ELF-1 (cell line): ENCODE data around the gene PMFBP1.

Experiments used
- DNase-seq: peaks from one replicate; pipeline ENCODE4 v3.0.0-alpha.2; 2016; ENCODE audit warnings: low read depth, low spot score

Gene PMFBP1

DNA sequence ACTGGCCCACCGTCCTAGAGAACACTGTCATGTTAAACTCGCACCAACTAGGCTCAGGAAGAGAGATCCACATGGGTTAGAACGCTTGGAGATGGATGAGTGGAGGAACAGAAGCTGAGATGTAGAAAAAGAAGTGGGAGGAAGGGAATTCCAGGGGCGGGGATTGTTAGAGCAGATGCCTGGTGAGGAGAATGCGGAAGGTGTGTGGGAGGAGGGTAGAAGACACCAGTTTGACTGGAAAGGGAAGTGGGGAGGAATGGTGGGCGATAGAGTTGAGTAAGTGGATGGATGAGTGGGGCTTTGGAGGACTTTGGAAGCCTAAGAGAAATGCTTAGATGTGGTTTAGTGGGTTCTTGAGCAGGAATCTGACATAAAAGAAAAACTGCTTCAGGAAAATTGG lies 40.9 kb downstream of the PMFBP1 start:
- DNase-seq: peak; percentile 43

DNA sequence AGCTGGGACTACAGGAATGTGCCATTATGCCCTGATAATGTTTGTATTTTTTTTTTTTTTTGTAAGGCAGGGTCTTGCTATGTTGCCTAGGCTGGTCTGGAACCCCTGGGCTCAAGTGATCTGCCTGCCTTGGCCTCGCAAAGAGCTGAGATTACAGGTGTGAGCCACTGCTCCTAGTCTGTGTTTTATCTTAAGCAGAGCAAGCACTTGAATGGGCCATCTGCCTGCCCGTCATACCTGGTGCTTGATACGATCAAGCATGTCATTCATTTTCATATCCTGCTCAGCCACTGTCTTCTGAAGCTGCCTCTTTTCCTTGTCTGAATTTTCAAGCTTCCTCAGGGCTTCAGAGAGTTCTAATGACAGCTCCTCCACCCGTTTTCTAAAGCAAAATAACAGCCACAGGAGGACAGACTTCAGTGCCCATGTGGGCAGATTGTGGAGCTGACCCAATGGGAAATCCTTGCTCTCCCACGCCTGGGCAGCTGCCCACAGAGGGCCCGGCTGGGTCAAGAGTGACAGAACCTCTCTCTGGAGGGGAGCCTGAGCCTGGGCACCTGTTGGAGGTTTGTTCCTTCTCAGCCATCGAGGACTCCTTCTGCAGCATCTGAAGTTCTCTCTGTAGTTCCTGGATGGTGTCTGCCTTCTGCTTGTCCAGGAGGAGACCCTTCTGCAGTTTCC lies 41.8 kb downstream of the PMFBP1 start:
- no peak for DNase-seq

DNA sequence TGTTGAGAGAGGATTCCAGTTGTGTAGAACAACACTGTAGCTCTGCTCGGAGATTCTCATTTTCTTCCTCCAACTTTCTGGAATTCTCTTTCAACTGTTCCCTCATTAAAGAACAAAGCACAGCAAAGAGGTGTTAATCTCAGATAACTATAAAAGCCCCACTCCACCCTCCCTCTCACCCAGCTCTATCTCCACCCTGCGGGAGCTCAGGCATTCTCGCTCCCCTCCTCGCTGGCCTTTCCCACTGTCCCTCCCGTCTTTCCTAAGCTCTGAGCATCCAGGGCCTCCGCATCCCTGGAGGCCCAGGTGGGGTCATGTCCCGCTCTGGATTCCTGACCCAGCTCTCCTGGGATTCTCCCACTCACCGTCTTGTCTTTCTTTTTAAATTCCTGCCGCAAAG lies 43.3 kb downstream of the PMFBP1 start:
- peak; percentile 49 for DNase-seq

DNA sequence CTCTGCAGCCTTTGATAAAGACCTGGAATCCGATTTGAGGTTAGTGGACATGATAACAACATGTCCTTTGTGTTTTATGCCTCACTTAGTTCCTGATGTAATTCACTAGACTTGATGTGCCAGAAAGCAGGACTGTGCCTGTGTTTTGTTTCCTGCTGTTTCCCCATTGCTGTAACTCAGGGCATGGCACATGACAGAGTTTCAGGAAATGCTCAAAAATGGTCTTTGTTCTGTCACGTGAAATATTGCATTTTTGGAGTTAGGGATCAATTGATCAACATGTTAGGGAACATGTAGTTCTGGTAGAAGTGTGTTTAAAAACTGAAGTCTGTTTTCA lies 45.6 kb downstream of the PMFBP1 start:
- no peak for DNase-seq

DNA sequence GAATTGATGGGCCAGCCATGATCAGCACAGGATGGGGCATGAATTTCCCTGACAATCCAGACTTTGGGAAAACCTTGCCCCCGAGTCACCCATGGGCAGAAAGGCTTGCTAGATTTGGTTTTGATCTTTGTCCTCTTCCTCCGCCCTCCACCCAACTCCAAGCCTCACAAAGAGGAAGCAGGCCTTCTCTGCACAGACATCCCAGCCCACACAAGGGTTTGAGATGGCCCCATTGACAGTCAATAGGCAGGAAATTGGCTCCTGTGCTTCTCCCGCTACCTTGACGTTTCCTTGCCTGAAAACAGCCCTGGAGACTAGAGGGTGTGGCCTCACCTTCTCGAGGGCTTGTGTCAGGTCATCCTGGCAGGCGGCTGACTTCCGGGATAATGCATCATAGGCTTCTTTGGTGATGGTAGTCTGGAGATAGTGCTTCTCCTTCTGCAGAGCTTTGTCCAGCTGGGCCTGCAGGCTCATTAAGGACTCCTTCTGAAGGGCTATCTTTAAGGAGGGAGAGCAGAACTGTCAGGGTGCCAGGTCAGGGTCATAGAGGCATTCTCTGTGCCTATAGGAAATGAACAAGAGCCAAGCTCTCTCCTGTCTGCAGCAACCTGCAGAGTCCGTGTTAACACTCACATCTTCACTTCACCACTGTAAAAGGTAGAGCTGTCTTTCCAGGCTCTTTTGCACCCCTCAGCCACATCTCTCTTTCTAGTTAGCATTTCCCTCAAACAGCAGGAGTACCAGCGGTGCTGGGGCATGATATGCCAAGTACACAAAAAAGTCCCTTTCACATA lies 46.1 kb downstream of the PMFBP1 start:
- DNase-seq: no peak

DNA sequence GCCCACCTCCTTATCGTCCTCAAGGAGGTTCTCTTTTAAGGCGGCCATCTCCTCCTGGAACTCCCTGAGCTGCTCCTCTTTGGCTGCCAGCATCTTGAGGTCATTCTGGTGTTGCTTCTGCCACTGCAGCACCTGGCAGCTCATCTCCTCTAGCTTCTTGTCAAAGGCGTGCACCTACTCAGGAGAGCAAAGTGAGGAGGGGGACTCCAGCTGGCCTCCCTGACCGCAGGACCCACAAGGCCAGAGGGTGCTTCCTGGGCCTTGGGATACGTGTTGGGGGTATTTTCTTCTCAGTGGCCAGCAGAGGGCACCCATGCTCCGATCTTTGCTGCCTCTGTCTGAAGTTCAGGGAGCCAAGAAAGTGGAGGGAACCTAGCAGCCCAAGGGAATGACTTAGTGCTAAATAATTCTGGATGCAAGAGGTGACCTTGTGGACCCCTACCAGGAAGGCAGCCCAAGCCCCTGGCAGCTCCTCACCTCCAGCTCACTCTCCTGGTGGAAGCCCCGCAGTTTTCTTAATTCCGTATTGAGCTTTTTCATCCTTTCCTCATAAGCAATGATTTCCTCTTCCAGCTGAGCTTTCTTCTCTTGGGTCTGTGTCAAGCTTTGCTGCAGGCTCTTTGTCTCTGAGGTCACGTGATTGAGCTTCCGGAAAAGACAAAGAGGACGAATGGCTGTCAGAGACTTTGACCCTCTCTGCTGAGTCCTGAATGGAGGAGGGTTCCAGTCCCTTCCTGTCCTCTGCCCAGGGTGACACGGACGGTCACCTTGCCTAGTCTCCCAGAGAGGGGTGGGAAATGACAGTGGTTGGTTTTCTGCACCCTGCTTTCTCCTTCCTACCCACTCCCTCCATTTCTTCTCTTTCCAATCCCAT lies 47.0 kb downstream of the PMFBP1 start:
- peak; percentile 86 for DNase-seq

DNA sequence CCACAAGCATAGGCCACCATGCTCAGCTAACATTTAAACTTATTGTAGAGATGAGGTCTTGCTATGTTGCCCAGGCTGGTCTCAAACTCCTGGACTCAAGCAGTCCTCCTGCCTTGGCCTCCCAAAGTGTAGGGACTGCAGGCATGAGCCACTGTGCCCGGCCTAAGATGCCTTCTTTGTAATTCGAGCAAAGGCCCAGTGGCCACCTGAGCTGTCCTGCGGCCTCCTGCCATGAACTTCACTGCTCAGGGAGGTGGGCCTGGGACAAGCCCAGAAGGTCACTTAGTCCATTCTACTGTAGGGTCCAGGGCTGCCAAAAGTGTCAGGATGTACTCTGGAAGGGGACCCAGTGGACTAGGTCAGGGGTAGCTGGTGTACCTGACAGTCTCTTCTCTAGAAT lies 47.8 kb downstream of the PMFBP1 start:
- DNase-seq: no peak

DNA sequence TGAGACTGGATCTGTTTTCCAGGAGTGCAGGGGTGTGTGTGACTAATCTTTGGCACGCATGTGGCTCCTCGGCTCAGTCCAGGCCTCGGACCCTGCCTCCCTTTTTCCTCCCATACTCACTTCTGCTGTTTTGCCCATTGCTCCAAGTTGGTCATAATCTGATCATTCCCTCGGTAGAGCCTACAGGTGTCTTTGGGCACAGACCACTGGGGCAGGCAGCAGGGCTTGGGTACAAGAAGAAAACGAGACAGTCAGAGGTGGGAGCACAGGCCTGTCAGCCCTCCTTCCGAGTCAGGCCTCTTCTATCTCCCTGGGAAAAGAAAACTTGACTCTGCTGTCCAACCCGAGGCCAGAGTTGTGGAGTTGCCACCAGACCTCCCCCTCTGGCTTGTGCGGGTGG lies 48.5 kb downstream of the PMFBP1 start:
- DNase-seq: no peak

DNA sequence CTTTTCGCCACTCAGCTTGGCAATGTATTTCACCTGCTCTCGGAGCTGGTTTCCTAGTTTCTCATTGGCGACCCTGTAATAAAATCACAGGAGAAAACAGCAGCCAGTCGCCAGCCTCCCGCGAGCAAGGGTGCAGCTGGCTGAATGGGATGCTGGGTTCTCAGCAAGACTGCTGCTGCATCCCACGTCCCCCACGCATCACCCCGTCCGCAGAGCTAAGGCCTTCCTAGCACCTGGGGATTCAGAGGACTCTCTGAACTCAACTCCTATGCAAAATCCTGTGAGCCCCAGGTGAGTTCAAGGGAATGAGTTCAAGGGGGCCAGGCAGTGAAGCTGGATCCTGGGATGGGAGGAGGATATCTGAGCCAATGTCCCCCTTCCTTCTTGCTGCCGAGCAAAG lies 49.0 kb downstream of the PMFBP1 start:
- no peak for DNase-seq

DNA sequence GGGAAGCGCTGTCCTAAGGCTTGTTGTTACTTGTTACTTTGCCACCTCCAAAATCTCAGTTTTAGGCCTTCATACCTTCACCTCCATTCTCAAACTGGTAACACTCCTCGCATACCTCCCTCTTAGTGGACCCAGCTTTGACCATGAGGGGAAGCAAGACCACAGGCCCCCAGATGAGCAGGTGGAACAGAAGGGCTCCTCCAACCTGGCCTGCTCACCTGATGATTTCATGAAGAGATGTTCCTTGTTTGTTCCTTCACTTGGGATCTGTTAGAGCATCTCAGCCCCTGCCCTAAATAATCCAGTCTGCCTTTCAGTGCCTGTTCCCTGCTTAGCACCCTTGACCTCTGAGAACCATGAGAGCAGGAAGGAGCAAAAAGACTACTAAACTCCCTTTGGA lies 49.6 kb downstream of the PMFBP1 start:
- no peak for DNase-seq

DNA sequence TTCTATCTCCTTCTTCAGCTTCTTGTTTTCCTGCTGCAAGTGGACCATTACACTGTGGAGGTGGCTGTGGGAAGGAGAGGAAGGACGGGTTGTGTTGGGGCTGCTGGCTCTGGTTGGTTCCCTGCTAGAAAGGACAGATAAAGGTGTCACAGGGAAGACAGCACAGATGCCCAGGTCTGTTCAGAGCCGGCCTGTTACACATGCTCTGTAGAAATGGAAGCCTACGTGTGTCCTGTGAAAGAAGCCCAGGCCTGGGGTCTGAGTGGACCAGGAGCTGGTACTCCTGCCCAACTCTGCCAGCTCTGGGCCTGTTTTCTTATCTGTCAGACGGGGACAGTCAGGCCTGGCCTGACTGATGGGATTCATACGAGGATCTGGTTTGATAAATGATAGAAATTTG lies 51.9 kb downstream of the PMFBP1 start:
- no peak for DNase-seq

DNA sequence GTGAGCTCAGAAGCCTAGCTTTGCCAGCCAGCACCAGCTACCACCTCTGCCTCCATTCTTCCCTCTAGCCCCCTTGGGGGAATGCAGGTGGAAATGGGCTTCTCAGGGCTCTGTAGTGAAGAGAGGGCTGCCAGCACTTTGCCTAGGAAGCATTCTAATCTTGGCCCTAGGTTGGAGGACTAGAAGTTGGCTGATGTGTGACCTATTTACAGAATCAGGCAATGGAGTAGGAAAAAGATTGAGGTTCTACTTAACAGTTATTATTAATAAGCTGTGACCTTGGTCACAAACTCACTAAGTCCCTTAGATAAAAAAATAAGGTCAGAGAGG lies 58.4 kb downstream of the PMFBP1 start:
- no peak for DNase-seq

DNA sequence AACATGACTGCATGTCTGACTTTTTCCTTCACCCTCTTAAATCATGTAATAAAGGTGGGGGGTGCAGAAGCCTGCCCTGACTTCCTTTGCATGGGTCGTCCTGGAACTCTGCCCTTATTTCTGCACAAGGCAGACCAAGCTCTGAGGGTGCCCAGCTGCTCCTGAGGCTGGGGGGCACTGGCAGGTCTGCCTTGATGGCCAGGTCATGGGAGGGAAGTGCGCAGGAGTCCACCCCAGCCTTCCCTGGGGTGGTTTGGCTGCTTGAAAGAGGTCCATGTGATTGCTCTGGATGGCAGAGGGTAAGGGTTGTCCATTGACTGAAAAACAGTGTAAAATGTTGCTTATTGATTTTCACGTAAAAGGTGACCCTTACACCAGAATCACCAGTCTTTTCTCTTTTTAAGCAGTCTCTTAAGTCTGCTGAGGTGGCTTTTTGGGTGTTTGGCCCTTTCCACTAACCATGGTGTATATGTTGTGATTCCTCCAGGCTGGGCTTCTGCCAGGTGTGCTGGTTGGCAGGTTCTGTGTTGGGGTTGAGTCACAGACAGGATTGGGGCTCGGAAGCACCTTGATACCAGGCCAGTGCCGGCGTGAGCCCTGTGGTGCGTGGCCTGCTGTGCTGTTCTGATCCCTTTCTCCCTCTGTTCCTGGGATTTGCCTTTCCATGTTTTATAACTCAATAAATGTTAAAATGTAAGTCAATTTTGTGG lies 58.9 kb downstream of the PMFBP1 start:
- DNase-seq: no peak

DNA sequence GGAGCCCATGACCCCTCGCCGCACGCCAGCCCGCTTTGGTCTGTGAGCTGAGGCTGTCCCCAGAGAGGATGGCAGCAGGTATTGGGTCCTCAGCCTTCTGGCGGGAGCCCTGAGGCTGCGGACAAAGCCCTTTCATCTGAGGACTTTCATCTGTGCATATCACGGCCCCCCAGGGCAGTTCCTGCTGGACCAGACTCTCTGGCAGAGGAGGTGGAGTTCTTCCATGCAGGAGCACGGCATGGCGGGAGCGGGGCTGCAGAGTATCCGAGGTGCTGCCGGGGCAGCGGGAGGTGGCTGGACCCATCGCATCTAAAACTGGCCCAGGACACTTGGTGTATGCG lies 59.5 kb downstream of the PMFBP1 start:
- DNase-seq: peak; percentile 69

DNA sequence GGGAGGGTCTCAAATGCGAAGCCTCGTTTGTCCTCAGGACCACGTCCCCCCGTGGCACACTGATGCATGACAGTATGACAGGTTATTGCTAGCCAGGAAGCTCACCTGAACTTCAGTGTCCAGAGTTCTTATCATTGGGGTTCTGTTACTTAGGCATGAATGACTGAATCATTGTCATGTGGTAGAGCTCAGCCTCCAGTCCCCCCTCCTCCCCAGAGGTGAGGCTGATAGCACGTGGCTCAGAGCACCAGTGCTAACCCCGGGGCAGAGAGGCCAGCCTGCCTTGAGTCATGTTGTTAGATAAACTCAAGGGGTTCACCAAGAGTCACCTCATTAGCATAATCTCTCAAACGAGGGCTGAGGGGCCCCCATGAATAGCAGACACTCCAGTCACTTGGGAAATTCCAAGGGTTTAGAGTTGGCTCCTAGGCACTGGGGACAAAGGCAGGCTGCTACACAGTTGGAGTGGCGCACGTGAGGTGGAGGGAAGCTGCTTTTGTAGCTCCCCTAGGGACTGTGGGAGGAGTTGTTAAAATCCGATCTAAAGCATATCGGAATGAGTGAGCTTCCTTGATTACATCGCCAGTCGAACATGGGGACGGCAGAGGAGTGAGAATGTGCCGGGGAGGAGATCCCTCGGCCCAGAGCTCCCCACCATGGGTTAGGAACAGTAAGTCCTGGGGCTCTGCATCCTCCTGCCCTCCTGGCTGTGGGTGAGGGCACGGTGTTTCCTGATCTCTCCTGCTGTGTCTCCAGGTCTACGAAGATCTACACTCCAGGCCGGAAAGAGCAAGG lies 60.1 kb downstream of the PMFBP1 start:
- peak; percentile 55 for DNase-seq

DNA sequence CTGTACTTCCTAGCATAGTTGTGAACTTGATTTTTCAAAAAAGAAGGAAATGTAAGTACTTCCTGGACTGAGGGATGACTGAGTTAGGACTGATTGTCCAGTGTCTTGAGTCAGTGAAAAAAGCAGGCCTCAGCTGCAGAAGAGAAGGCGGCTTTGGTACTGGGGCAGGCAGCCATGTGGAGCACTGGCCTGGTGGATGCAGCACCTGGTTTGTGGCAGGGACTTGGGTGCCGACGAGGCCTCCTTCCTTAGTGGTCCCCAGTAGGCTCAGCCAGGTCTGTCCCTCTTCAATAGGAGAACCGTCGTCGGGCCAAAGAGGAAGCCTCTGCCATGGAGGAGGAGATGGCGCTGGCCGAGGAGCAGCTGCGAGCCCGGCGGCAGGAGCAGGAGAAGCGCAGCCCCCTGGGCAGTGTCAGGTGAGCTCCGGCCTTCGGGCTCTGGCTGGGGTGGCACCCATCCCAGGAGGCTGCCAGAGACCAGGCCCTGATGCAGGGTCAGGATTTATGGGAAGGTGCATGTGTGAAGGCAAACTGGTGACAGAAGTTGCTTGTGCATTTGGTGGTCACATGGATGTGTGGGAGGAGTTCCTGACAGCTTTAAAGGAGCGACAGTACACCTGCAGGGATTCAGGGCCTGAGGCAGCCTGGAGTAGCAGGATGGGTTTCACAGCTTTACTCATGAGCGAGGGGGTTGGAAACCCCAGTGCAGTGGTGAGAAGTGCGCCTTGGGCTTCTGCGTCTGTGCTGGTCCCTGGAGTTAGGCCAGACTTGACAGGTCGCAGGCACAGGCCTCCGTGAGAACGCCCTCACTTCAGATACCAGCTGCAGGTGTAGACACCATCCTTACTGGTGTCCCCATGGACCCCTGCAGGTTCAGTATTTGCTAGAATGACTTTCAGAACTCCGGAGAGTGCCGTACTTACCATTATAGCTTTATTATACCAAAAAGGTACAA lies 61.0 kb downstream of the PMFBP1 start:
- no peak for DNase-seq

DNA sequence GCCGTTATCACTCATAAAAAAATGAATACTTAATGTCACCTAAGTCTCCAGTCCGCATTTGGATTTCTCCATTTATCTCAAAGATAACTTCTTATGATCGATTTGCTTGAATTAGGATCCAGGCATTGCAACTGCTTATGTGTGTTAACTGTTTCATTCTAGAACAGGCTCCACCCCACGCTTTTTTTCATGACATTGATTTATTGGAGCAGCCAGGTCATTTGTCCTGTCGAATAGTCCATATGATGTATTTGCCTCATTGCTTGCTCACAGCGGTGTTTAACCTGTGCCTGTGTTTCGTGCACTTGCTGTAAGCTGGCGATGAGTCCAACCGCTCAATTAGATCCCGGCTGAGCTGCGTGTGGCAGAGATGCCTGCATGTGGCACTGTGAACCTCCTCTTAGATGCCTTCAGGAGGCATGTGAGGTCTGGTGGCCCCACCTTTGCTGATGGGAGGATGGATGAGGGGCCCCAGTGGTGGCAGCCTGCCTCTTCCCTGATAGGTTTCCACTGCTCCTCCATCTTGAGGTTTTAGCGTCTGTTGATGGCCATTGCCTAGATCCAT lies 61.9 kb downstream of the PMFBP1 start:
- no peak for DNase-seq

DNA sequence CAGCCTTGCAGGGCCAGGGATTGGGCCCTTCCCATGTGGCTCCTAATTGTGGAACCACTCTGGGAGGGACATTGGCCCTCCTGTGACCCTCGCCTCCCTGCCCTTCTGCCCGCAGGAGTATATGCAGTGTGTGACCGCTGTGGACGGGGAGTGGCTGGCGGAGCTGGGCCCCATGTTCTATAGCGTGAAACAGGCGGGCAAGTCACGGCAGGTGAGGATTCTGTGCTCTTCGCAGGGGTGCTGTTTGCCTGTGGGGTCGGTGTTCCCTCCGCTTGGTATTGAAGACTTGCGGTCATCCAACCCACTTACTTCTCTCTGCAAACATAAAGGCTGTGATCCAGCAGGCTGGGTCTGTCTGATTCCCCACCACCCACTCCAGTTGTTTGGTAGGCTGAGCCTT lies 62.7 kb downstream of the PMFBP1 start:
- DNase-seq: no peak

DNA sequence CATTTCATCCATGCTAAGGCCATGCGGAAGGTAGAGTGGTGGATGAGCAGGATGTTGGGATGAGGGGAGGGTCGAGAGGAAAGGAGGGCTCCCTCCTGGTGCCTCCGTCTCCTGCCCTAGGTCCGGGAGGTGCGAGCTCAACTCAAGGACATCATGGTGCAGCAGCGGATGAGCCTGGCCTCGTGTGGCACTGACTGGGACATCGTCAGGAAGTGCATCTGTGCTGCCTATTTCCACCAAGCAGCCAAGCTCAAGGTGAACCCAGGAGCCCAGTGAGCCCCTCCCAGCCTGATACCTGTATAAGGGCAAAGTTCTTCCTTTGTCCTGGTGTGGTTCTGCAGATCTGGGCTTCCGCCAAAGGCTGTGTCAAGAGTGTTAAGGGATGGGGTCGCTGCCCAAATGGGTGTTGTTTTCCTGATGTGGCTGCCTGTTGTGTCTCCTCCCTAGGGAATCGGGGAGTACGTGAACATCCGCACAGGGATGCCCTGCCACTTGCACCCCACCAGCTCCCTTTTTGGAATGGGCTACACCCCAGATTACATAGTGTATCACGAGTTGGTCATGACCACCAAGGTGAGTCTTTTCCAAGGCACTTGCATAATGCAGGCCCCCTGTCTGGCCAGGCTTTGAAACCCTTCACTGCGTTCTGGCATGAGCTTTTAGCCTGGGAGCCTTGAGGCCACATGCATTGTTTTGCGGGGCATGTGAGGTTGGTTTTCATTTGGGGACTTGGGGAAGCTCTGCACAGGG lies 63.4 kb downstream of the PMFBP1 start:
- DNase-seq: no peak
